DMS79 (cell line): ENCODE data around the gene NNAT.
"Not testable (repeated sequence)": the region's sequence is repeated elsewhere in the genome, so short reads cannot be mapped to it uniquely, and the experiment has no call there.

Experiments
- DNase-seq: peaks from one replicate; lab custom pipeline; 2025; lab: John Stamatoyannopoulos, UW

The NNAT gene

GRCh38 chr20:37521061-37521771 is at the start of gene NNAT:
NNAT (plus strand) TSS chr20:37521250; CDS start chr20:37521332, 82 bp downstream.
- DNase-seq = no peak

- no peak for DNase-seq
These were observed 49.3 kb upstream of the NNAT start for GRCh38 chr20:37471741-37472235.

GRCh38 chr20:37472435-37472834 is 48.6 kb upstream of the NNAT start:
- not testable (repeated sequence) for DNase-seq

GRCh38 chr20:37473249-37474000 is 47.6 kb upstream of the NNAT start:
- no peak for DNase-seq

- DNase-seq = no peak
These were observed 46.7 kb upstream of the NNAT start for GRCh38 chr20:37474386-37474785.

- DNase-seq = no peak
These were observed 45.8 kb upstream of the NNAT start for GRCh38 chr20:37475252-37475651.

GRCh38 chr20:37477041-37477440 is 44.0 kb upstream of the NNAT start:
- no peak for DNase-seq

GRCh38 chr20:37479266-37479665 is 41.8 kb upstream of the NNAT start:
- DNase-seq = no peak

- DNase-seq = no peak
These were observed 40.9 kb upstream of the NNAT start for GRCh38 chr20:37479925-37480691.

- DNase-seq = no peak
These were observed 40.1 kb upstream of the NNAT start for GRCh38 chr20:37480919-37481318.

- no peak for DNase-seq
These were observed 39.4 kb upstream of the NNAT start for GRCh38 chr20:37481610-37482009.

GRCh38 chr20:37484331-37484730 is 36.7 kb upstream of the NNAT start:
- no peak for DNase-seq

- DNase-seq = not testable (repeated sequence)
These were observed 34.8 kb upstream of the NNAT start for GRCh38 chr20:37486209-37486608.

- no peak for DNase-seq
These were observed 30.2 kb upstream of the NNAT start for GRCh38 chr20:37490663-37491350.

- DNase-seq = no peak
These were observed 28.9 kb upstream of the NNAT start for GRCh38 chr20:37492096-37492625.

- no peak for DNase-seq
These were observed 28.1 kb upstream of the NNAT start for GRCh38 chr20:37492945-37493344.

- no peak for DNase-seq
These were observed 26.7 kb upstream of the NNAT start for GRCh38 chr20:37494301-37494700.

GRCh38 chr20:37494796-37495195 is 26.3 kb upstream of the NNAT start:
- no peak for DNase-seq

GRCh38 chr20:37498066-37498665 is 22.9 kb upstream of the NNAT start:
- no peak for DNase-seq

- DNase-seq = no peak
These were observed 20.7 kb upstream of the NNAT start for GRCh38 chr20:37500311-37500710.

GRCh38 chr20:37501940-37502339 is 19.1 kb upstream of the NNAT start:
- DNase-seq = peak; percentile 29
